Stimulated activated CD4-positive, alpha-beta T cell treated with anti-CD3 and anti-CD28 coated beads, TNF-alpha, amount 100 ng/mL, for 24 hours (primary cell): Measurements from ENCODE around the gene RDH13.
"Not testable (repeated sequence)": the region's sequence is repeated elsewhere in the genome, so short reads cannot be mapped to it uniquely, and the experiment has no call there.

Experiments
- DNase-seq, 3 experiments: peaks; one replicate each; pipeline ENCODE4 v3.0.0-alpha.2; 2020; ENCODE audit warnings: low read depth in 3 of 3

Gene RDH13, protein sequence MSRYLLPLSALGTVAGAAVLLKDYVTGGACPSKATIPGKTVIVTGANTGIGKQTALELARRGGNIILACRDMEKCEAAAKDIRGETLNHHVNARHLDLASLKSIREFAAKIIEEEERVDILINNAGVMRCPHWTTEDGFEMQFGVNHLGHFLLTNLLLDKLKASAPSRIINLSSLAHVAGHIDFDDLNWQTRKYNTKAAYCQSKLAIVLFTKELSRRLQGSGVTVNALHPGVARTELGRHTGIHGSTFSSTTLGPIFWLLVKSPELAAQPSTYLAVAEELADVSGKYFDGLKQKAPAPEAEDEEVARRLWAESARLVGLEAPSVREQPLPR

DNA sequence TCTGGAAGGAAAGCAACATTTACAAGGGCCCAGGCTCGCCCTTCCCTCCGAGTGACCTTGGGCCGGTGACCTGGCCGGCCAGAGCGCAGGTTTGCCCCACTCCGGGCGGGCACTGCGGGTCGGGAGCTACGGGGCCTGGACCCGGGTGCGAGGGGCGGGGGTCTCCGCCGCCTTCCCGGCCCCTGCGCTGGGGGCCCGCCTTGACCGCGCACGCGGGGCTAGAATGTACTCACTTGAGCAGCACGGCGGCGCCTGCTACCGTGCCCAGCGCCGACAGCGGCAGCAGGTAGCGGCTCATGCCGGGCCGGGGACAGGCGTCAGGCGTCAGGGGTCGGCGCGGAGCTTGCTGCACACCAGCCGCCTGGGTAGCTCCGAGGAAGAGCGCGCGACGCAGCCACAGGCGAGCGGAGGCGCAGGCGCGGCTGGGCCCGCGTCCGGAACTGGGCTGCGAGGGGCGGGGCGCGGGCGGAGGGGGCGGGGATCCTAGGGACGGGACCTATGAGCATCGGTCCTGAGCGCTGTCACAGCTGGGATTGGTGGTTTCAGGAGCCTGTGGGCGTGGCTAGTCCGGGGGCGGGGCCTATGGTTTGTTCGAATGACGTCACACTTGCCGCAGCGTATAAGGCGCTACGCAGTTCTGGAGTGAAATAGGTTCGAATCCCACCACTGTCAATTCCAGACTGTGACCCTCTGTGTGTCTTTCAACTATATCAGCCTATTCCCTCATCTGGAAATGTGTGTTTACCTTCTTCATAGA, at the start of gene RDH13:
TSS of gene RDH13 (minus strand) at position 414 of the 757 bp plus-strand sequence. CDS start at position 298, 116 bp downstream.
- DNase-seq: peak; percentile 97 to 99 (median 98)

DNA sequence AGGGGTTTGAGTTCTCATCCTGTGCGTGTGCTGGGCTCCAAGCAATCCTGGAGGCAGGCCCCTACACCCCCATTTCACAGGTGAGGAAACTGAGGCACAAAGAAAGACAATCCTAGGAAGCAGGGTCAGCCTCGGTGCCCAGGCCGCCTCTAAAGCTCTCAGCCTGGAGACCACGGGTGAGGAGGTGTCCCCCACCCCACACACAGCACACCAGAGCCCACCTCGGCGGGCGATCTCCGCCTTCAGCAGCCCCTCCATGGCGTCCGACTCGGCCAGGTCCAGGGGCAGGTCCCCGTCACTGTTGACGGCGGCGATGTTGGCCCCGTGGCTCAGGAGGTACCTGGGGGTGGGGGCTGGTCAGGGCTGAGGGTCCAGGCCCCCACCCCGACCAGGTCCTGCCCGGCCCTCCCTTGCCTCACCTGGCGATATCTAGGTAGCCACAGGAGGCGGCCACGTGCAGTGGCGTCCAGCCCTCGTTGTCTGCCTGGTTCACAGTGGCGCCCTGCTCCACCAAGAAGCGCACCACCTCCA, 49.4 kb upstream of the RDH13 start:
- DNase-seq: no peak

DNA sequence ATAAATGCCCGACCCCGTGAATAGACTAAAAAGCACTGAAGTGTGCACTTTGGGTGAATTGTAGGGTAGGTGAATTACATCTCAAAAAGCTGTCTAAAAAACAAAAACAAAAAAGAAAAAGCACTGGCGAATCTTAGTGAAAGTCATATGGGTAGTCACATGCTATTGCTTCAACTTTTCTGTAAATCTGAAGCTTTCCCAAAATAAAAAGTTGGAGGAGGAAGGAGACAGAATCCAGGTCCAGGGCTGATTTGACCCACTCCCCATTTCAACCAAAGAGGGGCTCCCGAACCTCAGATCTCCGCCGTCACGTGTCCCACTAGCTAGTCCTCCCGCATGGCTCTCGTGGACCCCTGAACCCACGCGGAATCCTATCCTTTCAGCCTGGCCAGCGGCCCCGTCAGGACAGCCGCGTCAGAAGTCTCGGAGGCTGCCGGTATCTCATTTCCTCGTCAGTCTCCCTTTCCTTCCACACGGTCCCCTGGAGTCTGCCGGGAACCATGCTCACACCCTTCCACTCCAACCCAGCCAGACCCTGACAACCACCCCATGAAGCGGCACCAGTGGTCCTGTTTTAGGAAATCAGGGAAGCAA, 48.4 kb upstream of the RDH13 start:
- DNase-seq: no peak

DNA sequence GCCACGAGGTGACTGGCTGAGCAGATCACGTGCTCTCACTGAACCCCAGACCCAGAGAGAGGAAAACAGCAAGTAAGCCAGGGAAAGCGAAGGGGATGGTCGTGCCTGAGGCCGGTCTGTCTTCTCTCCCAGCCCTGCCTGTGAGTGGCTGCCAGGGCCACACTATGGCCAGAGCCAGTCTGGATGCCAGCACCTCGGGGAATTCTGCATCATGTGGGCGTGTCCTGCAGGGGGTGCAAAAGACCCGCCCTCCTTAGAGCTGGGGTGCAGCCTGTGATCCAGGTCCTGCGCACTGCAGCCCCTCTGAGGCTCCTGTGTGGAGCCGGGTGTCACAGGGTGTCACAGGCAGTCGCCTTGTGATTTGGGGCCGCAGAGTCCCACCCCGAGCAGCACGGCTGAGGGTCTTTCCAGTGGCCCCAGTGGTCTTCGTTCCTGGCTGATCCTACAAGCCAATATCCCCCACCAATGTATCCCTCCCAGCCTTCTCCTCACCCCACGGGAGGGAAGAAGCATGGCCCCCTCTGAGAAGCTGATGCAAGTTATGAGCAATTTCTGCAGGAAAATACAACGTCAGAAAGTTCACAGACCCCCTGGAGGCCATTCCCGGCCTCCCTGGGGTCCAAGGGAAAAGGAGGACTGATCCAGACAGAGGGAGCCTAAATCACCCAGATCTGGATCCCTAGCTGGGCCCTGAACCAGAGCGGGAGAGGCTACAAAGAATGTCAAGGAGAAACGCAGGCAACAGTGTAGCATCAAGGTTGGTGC, 46.8 kb upstream of the RDH13 start:
- DNase-seq: no peak

DNA sequence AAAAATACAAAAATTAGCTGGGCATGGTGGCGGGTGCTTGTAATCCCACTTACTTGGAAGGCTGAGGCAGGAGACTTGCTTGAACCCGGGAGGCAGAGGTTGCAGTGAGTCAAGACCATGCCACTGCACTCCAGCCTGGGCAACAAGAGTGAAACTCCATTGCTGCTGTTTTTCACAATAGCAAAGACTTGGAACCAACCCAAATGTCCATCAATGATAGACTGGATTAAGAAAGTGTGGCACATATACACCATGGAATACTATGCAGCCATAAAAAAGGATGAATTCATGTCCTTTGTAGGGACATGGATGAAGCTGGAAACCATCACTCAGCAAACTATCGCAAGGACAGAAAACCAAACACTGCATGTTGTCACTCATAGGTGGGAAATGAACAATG, 44.3 kb upstream of the RDH13 start:
- DNase-seq: not testable (repeated sequence)

DNA sequence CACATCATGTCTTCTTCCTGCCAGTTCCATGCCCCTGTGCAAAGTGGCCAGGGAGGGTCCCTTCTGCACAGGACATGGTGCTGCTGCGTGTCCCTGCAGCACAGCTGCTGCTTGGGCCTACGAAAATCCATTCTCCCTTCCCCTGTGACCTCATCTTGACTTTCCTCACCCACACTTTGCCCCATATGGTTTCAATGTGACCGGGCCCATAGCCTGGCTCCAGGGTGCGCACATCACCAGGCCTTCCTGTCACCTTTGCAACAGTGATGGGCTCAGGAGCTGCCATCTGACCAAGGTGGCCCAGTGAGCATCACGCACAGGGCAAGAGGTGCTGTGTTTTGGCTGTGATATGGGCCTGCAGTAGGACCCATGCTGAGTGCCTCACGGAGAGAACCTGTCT, 43.6 kb upstream of the RDH13 start:
- DNase-seq: no peak

DNA sequence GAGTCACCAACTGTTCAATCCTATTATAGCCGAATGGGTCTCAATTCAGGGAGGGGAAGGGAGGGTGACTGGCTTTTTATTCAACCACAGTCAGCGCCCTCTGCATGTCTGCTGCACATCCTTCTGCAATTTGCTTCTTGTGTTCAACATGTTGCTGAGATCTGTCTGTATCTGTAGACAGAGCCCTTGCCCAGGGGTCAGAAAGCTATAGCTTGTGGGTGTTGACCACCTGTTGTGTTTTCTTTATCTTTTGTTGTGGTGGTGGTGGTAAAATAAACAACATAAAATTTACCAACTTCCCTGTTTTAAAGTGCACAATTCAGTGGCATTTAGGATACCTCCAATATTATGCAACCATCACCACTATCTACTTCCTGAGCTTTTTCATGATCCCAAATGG, 42.3 kb upstream of the RDH13 start:
- no peak for DNase-seq

DNA sequence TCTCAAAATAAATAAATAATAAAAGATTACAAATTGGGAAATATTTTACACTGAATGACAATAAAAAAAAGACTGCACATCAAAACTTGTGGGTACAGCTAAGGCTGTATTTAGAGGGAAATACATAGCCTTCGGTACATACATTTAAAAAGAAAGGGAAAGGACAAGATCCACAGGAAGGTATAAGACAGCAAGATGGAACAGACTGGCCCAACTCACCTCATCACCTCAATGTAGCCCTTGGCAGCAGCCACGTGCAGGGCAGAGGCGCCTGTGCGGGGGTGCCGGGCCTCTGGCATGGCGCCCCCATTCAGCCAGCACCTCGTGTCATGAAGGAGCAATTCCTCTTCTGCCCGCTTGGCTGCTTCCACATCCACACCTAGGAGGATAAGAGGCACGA, 40.2 kb upstream of the RDH13 start:
- no peak for DNase-seq

DNA sequence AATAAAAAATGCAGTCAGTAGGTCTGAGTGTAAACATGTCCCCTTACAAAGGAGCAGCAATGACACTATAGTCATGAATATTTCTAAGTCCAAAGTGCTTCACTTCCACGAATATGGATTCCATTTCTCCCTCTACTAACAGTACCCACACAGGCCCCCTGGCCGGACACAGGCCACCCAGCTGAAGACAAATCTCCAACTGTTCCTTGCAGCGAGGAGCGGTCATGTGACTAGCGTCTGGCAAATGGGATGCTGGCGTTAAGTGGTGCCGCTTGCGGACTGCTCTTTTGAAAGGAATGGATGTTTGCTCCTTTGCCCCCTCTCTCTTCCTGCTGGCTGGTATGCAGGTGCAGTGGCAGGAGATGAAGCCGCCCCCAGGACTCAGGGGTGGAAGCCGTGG, 38.3 kb upstream of the RDH13 start:
- DNase-seq: no peak

DNA sequence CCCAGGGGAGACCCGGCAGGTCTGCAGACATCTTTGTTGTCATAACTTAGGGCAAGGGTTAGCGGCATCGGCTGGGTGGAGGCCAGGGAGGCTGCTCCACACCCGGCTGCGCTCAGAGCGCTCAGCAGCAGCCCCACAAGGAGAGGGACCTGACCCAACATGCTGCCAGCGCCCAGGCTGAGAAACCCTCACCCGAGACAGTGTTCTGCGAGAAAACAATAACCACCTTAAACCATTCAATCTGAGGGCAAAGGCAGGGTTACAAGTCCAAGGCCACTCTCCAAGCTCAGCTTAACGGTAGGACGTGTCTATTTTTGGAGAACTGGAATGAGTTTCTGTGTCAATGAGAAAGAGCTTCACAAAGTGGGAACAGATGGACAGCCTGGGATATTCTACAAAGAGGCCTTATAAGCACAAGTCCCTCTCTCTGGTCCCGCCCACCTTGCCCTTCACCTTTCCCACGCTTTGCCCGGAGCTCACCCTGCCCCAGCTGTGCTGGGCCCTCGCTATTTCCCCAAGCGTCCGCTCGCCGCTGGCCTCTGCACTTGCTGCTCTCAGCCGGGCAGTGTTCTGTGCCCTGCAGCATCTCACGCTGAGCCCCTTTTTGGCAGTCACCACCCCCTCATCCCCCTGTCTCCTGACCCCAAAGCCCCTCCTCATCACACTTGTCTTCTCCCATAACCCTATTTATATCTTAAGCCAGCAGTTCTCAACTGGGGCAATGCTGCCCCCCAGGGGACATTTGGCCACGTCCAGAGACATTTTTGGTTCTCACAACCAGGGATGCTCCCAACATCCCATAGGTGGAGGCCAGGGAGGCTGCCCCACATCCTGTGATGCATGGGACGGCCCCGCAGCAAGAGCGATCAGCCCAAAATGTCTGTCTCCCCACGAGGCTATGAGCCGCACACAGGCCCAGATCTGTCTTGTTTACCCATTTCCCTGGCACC, 36.9 kb upstream of the RDH13 start:
- DNase-seq: no peak

DNA sequence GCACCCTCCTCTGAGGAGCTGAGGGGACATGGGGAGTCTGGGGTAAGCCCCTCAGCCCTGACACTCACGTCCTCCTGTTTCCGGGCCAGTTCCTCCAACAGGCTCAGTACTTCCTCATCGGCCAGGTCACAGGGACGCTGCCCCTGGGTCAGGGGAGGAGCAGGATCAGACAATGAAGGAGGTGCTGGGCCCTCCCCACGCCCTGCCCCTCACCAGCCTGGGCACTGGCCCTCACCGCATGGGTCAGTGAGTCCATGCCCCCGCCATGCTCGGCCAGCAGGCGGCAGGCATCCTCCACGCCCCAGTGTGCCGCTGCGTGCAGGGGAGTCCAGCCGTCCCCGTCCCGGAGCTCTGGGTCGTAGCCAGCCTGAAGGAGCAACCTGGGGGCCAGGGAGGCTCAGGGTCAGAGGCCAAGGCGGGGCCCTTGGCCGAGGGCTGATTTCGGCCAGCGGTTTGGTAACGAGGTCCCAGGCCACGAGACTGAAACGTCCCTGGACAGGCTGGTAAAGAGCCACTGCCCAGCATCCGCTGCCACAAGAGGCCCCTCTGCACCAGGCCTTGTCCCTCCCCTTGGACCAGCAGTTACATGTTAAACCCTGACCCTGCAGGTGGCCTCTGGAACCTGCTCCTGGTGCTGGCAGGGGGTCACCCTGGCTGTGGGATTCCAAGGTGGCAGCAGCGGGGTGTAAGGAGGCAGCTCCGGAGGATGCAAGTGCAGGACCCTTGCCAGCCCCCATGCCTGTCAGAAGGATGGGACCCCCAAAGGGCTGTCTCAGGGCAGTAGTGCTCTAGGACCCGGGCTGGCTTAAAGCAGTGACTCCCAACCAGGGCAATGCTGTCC, 36.0 kb upstream of the RDH13 start:
- no peak for DNase-seq

DNA sequence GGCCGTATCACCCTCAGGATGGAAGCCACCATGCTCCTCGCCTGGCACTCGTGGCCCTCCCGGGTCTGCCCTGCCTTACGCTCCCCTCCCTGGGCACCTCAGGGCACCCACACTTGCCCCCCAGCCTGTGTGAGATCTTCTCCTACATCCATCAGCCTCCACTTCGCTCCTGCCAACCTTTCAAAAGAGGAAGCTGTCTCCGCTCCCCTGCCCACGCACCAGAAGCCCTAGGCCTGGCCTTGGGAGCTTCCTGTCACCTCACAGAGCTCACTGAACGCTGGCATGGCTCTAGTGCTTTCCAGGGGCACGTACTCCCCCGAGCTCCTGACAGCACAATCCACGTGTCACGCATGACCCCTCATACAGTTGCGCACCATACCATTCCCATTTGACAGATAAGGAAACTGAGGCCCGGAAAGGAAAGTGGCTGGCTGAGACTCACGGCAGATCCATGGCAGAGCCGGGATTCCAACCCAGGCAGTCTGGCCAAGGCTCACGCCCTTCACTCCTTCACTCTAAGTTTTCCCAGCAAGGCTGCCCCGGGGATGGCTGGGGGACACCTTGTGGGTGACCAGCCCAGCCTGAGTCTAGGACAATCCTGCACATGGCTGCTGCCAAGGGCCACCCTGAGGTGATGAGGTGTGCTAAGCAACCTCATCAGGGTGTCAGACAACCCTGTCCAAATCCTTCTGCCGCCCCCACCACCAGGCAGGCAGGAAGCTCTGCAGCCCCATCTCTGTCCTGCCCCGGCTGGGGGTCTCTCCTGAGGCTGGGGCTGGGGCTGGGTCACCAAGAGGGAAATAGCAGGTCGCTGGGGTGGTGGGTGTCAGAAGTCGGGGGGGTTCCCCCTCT, 35.1 kb upstream of the RDH13 start:
- no peak for DNase-seq

DNA sequence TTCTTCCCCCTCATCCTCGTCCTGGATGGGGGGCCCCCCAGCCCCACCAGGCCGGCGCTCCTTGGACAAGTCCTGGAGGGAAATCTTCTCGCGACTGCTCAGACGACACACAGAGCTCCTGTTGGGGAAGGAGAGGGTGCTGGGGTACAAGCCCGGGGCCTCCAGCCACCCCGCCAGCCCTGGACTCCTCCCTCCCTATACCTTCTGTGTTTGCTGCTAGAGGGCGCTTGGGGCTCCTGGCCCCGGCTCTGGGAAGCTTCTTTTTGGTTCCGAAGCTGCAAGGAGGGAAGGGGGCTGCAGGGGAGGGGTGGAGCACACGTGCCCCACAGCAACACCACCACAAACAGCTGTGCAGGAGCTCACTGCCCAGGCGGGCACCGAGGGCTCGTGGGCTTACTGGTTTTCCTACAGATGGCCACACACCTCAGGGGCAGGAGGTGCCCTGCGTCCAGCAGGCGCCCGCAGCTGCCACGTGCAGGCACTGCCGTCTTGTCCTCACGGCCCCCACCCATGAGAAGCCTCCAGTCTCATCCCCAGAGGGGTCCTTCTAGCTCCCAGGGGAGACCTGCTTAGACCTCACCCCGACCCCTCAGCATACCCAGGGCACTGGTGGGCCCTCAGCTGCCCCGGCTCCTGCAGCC, 33.2 kb upstream of the RDH13 start:
- no peak for DNase-seq

DNA sequence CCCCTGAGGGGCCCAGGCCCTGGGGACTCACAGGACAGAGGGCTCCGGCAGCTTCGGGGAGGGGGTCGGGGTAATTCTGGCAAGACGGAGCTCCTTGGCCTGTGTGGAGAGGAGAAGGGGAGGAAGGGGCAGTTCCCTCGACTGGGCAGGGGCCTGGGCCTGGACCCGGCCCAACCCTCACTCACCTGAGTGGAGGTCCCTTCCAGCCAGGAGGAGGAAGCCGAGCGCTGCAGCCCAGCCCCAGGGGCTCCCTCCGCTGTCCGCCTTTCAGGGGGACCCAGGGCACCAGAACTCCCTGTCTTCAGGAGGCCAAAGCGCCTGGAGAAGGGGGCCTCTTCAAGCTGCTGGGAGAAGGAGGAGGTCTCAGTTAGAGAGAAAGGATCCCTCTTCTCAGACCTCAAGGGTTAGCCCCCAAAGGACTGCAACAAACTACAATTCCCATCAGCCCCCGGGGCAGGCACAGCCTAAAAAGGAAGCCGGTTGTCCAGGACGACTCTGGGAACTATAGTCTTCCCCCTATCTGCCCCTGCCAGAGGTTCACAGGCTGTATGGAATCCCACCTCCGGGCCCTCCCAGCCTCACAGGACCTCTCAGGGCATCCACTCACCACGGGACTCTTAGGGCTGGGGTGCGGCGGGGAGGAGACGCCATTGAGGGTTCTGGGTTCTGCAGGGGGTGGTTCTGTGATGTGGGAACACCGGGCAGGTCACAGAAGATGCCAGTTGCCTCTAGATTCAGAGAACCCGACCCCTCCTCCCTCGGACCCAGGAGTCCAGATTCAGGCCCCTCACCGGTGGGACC, 32.5 kb upstream of the RDH13 start:
- DNase-seq: no peak

DNA sequence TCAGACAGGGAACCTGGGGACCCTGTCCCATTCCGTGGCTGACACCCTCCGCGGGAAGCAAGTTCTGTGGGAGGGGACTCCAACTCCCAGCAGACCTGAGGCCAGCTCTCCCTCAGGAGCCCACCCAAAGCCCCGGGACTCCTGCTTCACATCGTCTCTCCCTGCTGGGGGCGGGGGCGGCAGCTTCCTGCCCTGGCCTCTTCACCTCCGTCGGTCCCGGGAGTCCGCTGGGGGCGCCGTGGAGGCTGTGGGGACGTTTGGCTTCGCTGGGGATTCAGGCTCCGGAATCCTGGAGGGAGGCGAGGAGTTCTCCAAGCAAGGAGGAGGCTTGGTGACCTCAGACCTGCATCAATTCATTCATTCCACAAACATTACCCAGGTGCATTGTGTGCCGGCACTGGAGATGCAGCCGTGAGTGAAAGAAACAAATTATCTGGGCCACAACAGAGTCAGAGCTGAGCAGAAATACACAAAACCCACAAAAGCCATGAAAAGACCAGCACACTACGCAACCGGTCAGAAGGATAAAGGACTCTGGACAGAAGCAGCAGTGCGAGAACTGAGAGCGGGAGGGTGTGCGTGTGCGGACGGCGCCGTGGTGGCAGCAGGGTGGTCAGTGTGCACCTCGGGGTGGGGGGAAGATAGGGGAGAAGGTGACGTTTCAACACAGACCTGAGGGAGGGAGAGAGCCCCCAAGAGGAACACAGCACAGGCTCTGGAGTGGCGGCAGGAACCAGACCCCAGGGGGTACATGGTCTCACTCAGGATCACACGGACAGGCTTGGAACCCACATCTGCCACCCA, 31.7 kb upstream of the RDH13 start:
- no peak for DNase-seq

DNA sequence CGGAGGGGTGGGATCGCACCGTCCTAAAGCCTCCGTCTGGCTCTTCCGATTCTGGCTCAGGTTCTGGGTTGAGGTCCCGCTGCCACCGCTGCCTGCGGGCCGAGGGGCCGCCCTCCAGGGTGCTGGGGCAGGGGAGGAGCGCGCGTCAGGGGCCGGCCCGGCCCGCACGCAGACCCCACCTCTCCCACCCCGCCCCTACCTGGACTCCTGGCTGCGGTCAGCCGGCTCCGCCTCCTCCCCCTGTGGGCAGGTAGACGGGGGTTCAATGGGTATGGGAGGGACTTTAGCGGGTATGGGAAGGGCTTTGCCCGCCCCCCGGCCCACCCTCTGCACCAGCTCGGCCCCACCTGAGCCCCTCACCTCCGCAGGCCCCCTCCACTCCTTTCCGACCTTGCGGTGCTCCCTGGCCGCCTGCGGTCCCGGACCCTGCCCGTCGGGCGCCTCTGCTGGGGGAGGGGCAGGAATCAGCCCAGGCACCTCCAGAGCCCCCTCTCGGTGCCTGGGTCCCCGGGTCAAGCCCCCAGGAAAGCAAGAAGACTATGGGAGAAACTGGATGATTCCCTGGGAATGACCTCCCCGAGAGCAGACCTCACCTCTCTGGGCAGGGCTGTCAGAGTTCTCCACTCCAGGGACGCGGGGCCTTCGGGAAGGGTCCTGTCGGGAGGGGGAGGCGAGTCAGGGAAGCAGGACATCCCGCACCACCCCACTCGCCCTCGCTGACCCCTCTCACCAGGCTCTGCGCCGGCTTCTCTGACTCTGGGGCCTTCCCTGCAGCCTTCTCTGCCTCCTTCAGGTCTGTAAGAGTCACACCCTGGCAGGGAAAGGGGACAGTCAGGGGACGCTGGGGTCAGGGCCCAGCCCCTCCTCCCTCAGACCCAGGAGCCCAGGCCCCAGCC, 29.7 kb upstream of the RDH13 start:
- no peak for DNase-seq
